ENCODE results near the gene P2RY2.

P2RY2 gene

GRCh38 chr11:73239571-73240189 is 21.6 kb downstream of the P2RY2 start:
- Histone ChIP-seq H3K79me2 (ENCODE audit: low read length) (no peaks in the 10 kb centered on the region), H3K9me3 (ENCODE audit: insufficient read depth, low read length) (no peaks in the 10 kb centered on the region), H2AFZ (ENCODE audit: low read depth, low read length) (no peak overlapping the region), H4K20me1 (ENCODE audit: insufficient read depth, low read length) (no peaks in the 10 kb centered on the region), H3K4me3 (ENCODE audit: low read length) (no peak overlapping the region), H3K36me3 (replicated peaks; ENCODE audit: low read depth, low read length) (no peaks in the 10 kb centered on the region), H3K27ac (ENCODE audit: low read length) (no peak overlapping the region), H3K27me3 (ENCODE audit: low read depth, low read length) (0 out of 2 replicates have a peak, but pooled peaks cover 7% of the 10 kb centered on the region), H3K4me1 (ENCODE audit: low read length) (peaks cover 20% of the 10 kb centered on the region), H3K4me2 (ENCODE audit: low read length) (no peak overlapping the region), H3K9ac (ENCODE audit: low read length) (no peak overlapping the region)
- TF ChIP-seq, protein P1, sequence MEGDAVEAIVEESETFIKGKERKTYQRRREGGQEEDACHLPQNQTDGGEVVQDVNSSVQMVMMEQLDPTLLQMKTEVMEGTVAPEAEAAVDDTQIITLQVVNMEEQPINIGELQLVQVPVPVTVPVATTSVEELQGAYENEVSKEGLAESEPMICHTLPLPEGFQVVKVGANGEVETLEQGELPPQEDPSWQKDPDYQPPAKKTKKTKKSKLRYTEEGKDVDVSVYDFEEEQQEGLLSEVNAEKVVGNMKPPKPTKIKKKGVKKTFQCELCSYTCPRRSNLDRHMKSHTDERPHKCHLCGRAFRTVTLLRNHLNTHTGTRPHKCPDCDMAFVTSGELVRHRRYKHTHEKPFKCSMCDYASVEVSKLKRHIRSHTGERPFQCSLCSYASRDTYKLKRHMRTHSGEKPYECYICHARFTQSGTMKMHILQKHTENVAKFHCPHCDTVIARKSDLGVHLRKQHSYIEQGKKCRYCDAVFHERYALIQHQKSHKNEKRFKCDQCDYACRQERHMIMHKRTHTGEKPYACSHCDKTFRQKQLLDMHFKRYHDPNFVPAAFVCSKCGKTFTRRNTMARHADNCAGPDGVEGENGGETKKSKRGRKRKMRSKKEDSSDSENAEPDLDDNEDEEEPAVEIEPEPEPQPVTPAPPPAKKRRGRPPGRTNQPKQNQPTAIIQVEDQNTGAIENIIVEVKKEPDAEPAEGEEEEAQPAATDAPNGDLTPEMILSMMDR (IDR thresholded peaks at IDR 0.05; ENCODE audit: low read depth, low read length) = no peak
- no peak for TF ChIP-seq EZH2phosphoT487 (IDR thresholded peaks at IDR 0.05; ENCODE audit: low read depth)

- H3K79me2 ChIP-seq (ENCODE audit: low read length) = no peaks in the 10 kb centered on the region
Observed at GRCh38 chr11:73240190-73240781, 22.2 kb downstream of the P2RY2 start.

DNA sequence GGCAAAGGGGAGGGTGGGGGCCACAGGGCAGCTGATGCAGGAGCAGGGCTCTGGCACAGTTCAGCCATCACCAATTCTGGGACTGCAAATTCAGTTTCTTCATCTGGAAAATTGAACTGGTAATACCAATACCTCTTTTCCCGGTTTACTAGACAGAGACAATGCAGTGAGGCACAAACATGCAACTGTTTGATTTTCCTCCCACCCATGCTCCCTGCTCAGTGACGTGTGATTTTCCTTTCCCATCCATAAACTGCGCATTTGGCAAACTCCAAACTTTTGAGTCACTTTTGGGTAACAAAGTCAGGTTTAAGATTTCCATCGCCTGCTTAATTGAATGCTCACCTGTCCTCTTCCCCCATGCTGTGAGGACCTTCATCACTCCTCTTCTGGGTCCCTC is 23.2 kb downstream of the P2RY2 start:
- Histone ChIP-seq H3K4me2 (ENCODE audit: low read length) (no peak overlapping the region), H2AFZ (ENCODE audit: low read depth, low read length) (no peak overlapping the region), H3K9me3 (ENCODE audit: insufficient read depth, low read length) (no peaks in the 10 kb centered on the region), H4K20me1 (ENCODE audit: insufficient read depth, low read length) (no peaks in the 10 kb centered on the region), H3K9ac (ENCODE audit: low read length) (no peak overlapping the region), H3K27ac (ENCODE audit: low read length) (no peak overlapping the region), H3K36me3 (replicated peaks; ENCODE audit: low read depth, low read length) (no peaks in the 10 kb centered on the region), H3K4me1 (ENCODE audit: low read length) (peaks cover 20% of the 10 kb centered on the region), H3K4me3 (ENCODE audit: low read length) (no peak overlapping the region), H3K27me3 (ENCODE audit: low read depth, low read length) (0 out of 2 replicates have a peak, but pooled peaks cover 7% of the 10 kb centered on the region), H3K79me2 (ENCODE audit: low read length) (no peaks in the 10 kb centered on the region)
- TF ChIP-seq, protein P1 (IDR thresholded peaks at IDR 0.05; ENCODE audit: low read depth, low read length) = no peak
- no peak for TF ChIP-seq EZH2phosphoT487 (IDR thresholded peaks at IDR 0.05; ENCODE audit: low read depth)

More at GRCh38 chr11:73240190-73240781, 22.2 kb downstream of the P2RY2 start:
- Histone ChIP-seq H3K9ac (ENCODE audit: low read length) (no peak overlapping the region), H3K36me3 (replicated peaks; ENCODE audit: low read depth, low read length) (no peaks in the 10 kb centered on the region), H2AFZ (ENCODE audit: low read depth, low read length) (no peak overlapping the region), H3K27ac (ENCODE audit: low read length) (no peak overlapping the region), H3K4me3 (ENCODE audit: low read length) (no peak overlapping the region), H3K9me3 (ENCODE audit: insufficient read depth, low read length) (no peaks in the 10 kb centered on the region), H3K27me3 (ENCODE audit: low read depth, low read length) (0 out of 2 replicates have a peak, but pooled peaks cover 7% of the 10 kb centered on the region), H3K4me2 (ENCODE audit: low read length) (no peak overlapping the region), H3K4me1 (ENCODE audit: low read length) (peaks cover 20% of the 10 kb centered on the region), H4K20me1 (ENCODE audit: insufficient read depth, low read length) (no peaks in the 10 kb centered on the region)
- TF ChIP-seq, protein P1 (IDR thresholded peaks at IDR 0.05; ENCODE audit: low read depth, low read length) = no peak
- TF ChIP-seq EZH2phosphoT487 (IDR thresholded peaks at IDR 0.05; ENCODE audit: low read depth) = no peak

- Histone ChIP-seq H3K27me3 (ENCODE audit: low read depth, low read length) (0 out of 2 replicates have a peak, but pooled peaks cover 7% of the 10 kb centered on the region), H3K79me2 (ENCODE audit: low read length) (no peaks in the 10 kb centered on the region), H3K4me1 (ENCODE audit: low read length) (peaks cover 20% of the 10 kb centered on the region), H3K4me2 (ENCODE audit: low read length) (peak overlapping the region; percentile 80), H3K36me3 (replicated peaks; ENCODE audit: low read depth, low read length) (no peaks in the 10 kb centered on the region), H3K27ac (ENCODE audit: low read length) (0 out of 2 replicates have a peak overlapping the region, but pooled peaks have one; percentile 4), H3K9ac (ENCODE audit: low read length) (peak overlapping the region; percentile 59), H2AFZ (ENCODE audit: low read depth, low read length) (peak overlapping the region; percentile 86), H3K4me3 (ENCODE audit: low read length) (peak overlapping the region; percentile 70), H3K9me3 (ENCODE audit: insufficient read depth, low read length) (no peaks in the 10 kb centered on the region), H4K20me1 (ENCODE audit: insufficient read depth, low read length) (no peaks in the 10 kb centered on the region)
- TF ChIP-seq, protein P1 (IDR thresholded peaks at IDR 0.05; ENCODE audit: low read depth, low read length) = peak; percentile 95
- TF ChIP-seq EZH2phosphoT487 (IDR thresholded peaks at IDR 0.05; ENCODE audit: low read depth) = no peak
Observed at GRCh38 chr11:73242251-73243092, 24.4 kb downstream of the P2RY2 start.
